Measurements from ENCODE around the gene DEK.

DNA sequence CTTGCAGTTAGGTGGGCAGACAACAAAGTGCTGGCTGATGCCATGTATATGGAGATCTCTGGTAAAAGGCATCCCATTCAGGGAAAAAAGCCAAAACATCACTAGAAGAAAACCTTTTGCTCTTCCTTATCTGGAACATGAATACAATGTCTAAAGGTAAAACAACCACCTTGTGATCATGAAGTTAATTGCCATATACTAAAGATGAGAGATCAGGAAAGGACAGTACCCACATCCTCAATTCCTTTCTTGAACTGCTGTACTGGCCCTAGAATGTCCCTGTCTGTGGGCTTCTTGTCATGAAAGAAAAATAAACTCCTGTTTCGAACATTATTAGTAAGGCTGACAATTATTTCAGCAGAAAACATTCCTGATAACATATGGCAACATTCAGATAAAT is 19.3 kb downstream of the DEK start:
- TF ChIP-seq, protein P1, sequence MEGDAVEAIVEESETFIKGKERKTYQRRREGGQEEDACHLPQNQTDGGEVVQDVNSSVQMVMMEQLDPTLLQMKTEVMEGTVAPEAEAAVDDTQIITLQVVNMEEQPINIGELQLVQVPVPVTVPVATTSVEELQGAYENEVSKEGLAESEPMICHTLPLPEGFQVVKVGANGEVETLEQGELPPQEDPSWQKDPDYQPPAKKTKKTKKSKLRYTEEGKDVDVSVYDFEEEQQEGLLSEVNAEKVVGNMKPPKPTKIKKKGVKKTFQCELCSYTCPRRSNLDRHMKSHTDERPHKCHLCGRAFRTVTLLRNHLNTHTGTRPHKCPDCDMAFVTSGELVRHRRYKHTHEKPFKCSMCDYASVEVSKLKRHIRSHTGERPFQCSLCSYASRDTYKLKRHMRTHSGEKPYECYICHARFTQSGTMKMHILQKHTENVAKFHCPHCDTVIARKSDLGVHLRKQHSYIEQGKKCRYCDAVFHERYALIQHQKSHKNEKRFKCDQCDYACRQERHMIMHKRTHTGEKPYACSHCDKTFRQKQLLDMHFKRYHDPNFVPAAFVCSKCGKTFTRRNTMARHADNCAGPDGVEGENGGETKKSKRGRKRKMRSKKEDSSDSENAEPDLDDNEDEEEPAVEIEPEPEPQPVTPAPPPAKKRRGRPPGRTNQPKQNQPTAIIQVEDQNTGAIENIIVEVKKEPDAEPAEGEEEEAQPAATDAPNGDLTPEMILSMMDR (IDR thresholded peaks at IDR 0.05; ENCODE audit: insufficient read depth, low read length): no peak
- TF ChIP-seq GABPA (IDR thresholded peaks at IDR 0.05; ENCODE audit: low read depth) (no peak), POLR2AphosphoS5 (IDR thresholded peaks at IDR 0.05; ENCODE audit: low read depth) (no peak)
